ENCODE data around the gene WDR38.

DNA sequence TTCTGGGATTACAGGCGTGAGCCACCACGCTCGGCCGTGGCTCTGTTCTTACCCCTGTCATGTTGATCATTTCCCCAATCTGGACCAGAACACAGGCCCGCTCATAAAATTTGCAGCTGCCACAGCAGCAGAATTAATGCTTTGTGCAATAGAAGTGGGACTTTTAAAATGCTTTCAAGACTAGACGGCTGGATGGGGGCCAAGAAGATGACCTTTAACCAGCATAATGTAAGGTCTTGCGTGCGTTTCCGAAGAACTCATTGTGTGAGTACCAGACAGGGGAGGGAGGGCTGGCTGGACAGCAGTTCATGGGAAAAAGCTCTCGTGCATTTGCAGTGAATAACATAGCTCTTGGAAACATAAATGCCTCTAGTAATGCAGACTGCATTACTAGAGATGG is 3.5 kb upstream of the WDR38 start:
- TF ChIP-seq SUZ12 (IDR thresholded peaks at IDR 0.05; ENCODE audit: extremely low read depth, insufficient read depth, insufficient read length) (no peak), ZNF274 (IDR thresholded peaks at IDR 0.05; ENCODE audit: low read depth, low read length) (no peak)
